ENCODE data around the gene TNK1. TPM values are rescaled to one million over a fixed set of nuclear protein-coding genes. Genes with fewer than 3 reads are reported as not detected.

Gene TNK1
- total RNA-seq, 2 experiments from 2014 or later, result 0.25 to 0.86 TPM

DNA sequence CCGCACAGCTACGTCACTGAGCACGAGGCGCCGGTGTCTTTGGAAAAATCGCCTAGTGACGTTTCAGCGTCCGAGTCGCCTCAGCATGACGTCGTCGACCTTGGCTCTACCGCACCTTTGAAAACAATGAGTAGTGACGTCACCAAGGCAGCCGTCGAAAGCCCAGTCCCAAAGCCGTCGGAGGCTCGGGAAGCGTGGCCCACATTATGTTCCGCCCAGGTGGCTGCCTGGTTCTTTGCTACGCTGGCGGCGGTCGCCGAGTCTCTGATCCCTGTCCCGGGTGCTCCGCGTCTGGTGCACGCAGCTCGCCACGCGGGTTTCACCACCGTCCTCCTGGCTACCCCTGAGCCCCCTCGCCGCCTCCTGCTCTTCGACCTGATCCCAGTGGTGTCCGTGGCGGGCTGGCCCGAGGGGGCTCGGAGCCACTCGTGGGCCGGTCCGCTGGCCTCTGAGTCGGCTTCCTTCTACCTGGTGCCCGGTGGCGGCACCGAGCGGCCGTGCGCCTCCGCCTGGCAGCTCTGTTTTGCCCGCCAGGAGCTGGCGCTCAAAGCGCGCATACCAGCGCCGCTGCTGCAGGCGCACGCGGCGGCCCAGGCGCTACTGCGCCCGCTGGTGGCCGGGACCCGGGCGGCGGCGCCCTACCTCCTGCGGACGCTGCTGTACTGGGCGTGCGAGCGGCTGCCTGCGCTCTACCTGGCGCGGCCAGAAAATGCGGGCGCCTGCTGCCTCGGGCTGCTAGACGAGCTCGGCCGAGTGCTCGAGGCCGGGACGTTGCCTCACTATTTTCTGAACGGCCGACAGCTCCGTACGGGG is 55.9 kb downstream of the TNK1 start:
- CTCF ChIA-PET, result interaction anchor here (0.6 to 4.2 kb wide), 39 partner anchors 10 to 407 kb away, joined by 3 to 53 read pairs (median 6); partner anchors contain the start of genes ACADVL, ACAP1, CHRNB1 and DLG4
- POLR2A ChIA-PET, result interaction anchor here (1.0 to 14.4 kb wide), 23 partner anchors 9 to 250 kb away, joined by 3 to 232 read pairs (median 8); partner anchors contain the start of genes ACAP1, CHRNB1, MPDU1 and NEURL4
- Mint-ChIP-seq H3K27me3 (peaks cover 34% of the 10 kb centered on the region), H3K27ac (peak overlapping the region; percentile 98), H3K36me3 (ENCODE audit: low read depth) (peaks cover 20% of the 10 kb centered on the region), H3K4me3 (peak overlapping the region; percentile 90), H3K9me3 (no peaks in the 10 kb centered on the region), H3K4me1 (peaks cover 45% of the 10 kb centered on the region)
- peak; percentile 85 for DNase-seq

DNA sequence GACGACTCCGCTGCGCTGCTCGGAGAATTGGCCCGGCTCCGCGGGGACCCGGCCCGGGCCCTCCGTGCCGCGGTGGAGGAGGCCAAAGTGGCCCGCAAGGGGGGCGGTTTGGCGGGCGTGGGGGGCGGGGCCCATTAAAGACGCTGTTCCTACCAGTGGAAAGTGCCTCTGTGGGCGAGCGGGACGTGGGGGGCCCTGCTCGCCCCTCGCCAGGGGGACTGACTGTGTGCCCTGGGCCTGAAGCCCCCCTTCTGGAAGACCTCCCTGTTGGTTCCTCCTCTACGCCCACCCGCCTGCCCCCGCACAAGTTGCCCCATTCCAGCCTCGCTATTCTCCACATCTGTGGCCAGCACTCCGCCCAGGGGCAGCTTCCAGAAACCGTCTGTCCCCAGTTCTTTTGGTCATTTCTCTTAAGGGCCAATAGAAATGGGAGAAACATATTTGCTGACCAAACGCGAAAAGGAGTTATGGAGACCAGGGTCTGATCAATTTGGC is 56.5 kb downstream of the TNK1 start:
- DNase-seq, result no peak
- Mint-ChIP-seq H3K4me1 (peaks cover 45% of the 10 kb centered on the region), H3K27ac (peak overlapping the region; percentile 24), H3K27me3 (peaks cover 39% of the 10 kb centered on the region), H3K9me3 (no peaks in the 10 kb centered on the region), H3K36me3 (ENCODE audit: low read depth) (peaks cover 20% of the 10 kb centered on the region), H3K4me3 (peak overlapping the region; percentile 90)
- ChIA-PET POLR2A (interaction anchor here (1.0 to 14.4 kb wide), 15 partner anchors 9 to 249 kb away, joined by 3 to 232 read pairs (median 20); partner anchors contain the start of genes ACAP1, CHRNB1, MPDU1 and POLR2A), CTCF (interaction anchor here (0.6 to 4.2 kb wide), 24 partner anchors 9 to 250 kb away, joined by 3 to 53 read pairs (median 8); partner anchors contain the start of genes ACADVL, CHRNB1, DLG4 and FXR2)

- peak overlapping the region; percentile 69 for H3K4me3 Mint-ChIP-seq
- CTCF ChIA-PET, result interaction anchor here (0.7 to 4.2 kb wide), 5 partner anchors 17 to 305 kb away, joined by 3 to 53 read pairs (median 18); partner anchors contain the start of gene NEURL4
- H3K27ac Mint-ChIP-seq, result peak overlapping the region; percentile 24
Observed at GRCh38 chr17:7437950-7438614, 57.2 kb downstream of the TNK1 start.

DNA sequence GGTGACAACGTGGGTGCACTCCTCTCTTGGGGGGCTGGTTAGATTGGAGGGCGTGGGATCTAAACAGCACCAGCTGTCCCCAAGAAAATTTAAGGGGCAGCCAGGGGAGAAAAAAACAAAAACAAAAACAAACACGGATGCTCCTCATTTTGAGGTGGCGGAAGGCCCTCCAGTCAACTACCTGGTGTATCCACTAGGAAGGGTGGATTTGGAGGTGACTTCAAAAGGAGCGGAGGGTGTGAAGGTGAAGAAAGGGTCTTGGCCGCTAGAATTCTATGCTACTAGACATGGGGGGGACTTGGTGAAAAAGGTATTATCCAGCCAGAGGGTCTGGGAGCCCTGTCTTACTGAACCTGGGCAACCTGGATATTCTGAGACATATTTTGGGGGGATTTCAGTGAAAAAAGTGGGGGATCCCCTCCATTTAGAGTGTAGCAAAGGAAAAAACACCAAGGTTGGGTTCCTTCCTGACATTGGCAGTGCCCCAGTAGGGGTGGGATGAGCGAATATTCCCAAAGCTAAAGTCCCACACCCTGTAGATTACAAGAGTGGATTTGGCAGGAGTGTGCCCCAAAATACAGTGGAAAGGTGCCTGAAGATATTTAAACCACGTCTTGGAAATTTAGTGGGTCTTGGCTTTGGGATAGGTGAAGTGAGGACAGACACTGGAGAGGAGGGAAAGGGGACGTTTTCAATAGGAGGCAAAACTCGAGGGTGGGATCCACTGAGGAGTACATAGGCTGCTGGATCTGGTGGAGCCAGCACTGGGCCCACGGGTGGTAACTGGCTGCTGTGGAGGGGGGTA is 58.0 kb downstream of the TNK1 start:
- peaks cover 20% of the 10 kb centered on the region for H3K36me3 Mint-ChIP-seq (ENCODE audit: low read depth)
- ChIA-PET POLR2A (interaction anchor here (1.5 to 14.4 kb wide), 3 partner anchors 16 to 103 kb away, joined by 3 to 232 read pairs (median 40); partner anchors contain the start of genes ACAP1, POLR2A, SLC35G6 and ZBTB4), CTCF (interaction anchor here (0.7 to 4.2 kb wide), 3 partner anchors 16 to 304 kb away, joined by 3 to 53 read pairs (median 18); no protein-coding TSS in a partner anchor)
- DNase-seq, result no peak
- no peaks in the 10 kb centered on the region for H3K9me3 Mint-ChIP-seq
- H3K4me3 Mint-ChIP-seq, result peak overlapping the region; percentile 69
- H3K4me1 Mint-ChIP-seq, result peaks cover 45% of the 10 kb centered on the region
- H3K27ac Mint-ChIP-seq, result no peak overlapping the region
- H3K27me3 Mint-ChIP-seq, result peaks cover 48% of the 10 kb centered on the region

More at GRCh38 chr17:7437950-7438614, 57.2 kb downstream of the TNK1 start:
- Mint-ChIP-seq H3K36me3 (ENCODE audit: low read depth) (peaks cover 20% of the 10 kb centered on the region), H3K27me3 (peaks cover 42% of the 10 kb centered on the region), H3K9me3 (no peaks in the 10 kb centered on the region), H3K4me1 (peaks cover 45% of the 10 kb centered on the region)
- POLR2A ChIA-PET, result interaction anchor here (1.5 to 14.4 kb wide), 6 partner anchors 16 to 249 kb away, joined by 3 to 232 read pairs (median 26); partner anchors contain the start of genes ACAP1, MPDU1, POLR2A and SENP3
- peak; percentile 59 for DNase-seq

Other genes with a start within 250 kb of the TNK1 start
- under 1 TPM; 0.60 to 0.73 TPM for gene ASGR1, start 201.7 kb upstream of the TNK1 start, total RNA-seq
- gene DLG4, start 161.3 kb upstream of the TNK1 start, total RNA-seq, result 1 to 10 TPM; 5.2 to 5.3 TPM
- 100 to 1,000 TPM; 364 to 370 TPM for gene ACADVL, start 161.2 kb upstream of the TNK1 start, total RNA-seq
- 10 to 100 TPM; 47.2 to 49.1 TPM for gene DVL2, start 146.6 kb upstream of the TNK1 start, total RNA-seq
- gene PHF23, start 141.6 kb upstream of the TNK1 start, total RNA-seq, result 10 to 100 TPM; 45.9 to 53.1 TPM
- 100 to 1,000 TPM; 303 to 313 TPM for gene GABARAP, start 138.6 kb upstream of the TNK1 start, total RNA-seq
- 100 to 1,000 TPM; 170 to 175 TPM for gene CTDNEP1, start 129.4 kb upstream of the TNK1 start, total RNA-seq
- 10 to 100 TPM; 40.4 to 42.1 TPM for gene ELP5, start 128.9 kb upstream of the TNK1 start, total RNA-seq
- under 1 TPM; 0.15 to 0.80 TPM for gene CLDN7, start 118.6 kb upstream of the TNK1 start, total RNA-seq
- gene SLC2A4, start 99.4 kb upstream of the TNK1 start, total RNA-seq, result not detected
- gene YBX2, start 86.5 kb upstream of the TNK1 start, total RNA-seq, result 1 to 10 TPM; 1.5 to 1.6 TPM
- 100 to 1,000 TPM; 419 to 420 TPM for gene EIF5A, start 73.5 kb upstream of the TNK1 start, total RNA-seq
- 10 to 100 TPM; 69.8 to 74.7 TPM for gene GPS2, start 65.7 kb upstream of the TNK1 start, total RNA-seq
- 10 to 100 TPM; 28.4 to 31.2 TPM for gene NEURL4, start 51.8 kb upstream of the TNK1 start, total RNA-seq
- 100 to 1,000 TPM; 682 to 709 TPM for gene ACAP1, start 44.6 kb upstream of the TNK1 start, total RNA-seq
- 1 to 10 TPM; 5.8 to 5.9 TPM for gene KCTD11, start 28.9 kb upstream of the TNK1 start, total RNA-seq
- not detected for gene TMEM95, start 25.9 kb upstream of the TNK1 start, total RNA-seq
- gene PLSCR3, start 13.4 kb downstream of the TNK1 start, total RNA-seq, result 100 to 1,000 TPM; 149 to 156 TPM
- 10 to 100 TPM; 73.2 to 77.0 TPM for gene TMEM256, start 23.0 kb downstream of the TNK1 start, total RNA-seq
- 1 to 10 TPM; 3.2 to 3.7 TPM for gene NLGN2, start 26.8 kb downstream of the TNK1 start, total RNA-seq
- not detected for gene SPEM1, start 39.2 kb downstream of the TNK1 start, total RNA-seq
- gene SPEM2, start 44.5 kb downstream of the TNK1 start, total RNA-seq, result not detected
- gene SPEM3, start 47.8 kb downstream of the TNK1 start, total RNA-seq, result not detected
- 10 to 100 TPM; 18.0 TPM for gene TMEM102, start 54.3 kb downstream of the TNK1 start, total RNA-seq
- gene FGF11, start 58.4 kb downstream of the TNK1 start, total RNA-seq, result 10 to 100 TPM in 1 of 2 experiments, 1 to 10 TPM in 1; 8.9 to 10.8 TPM
- gene CHRNB1, start 64.0 kb downstream of the TNK1 start, total RNA-seq, result 10 to 100 TPM; 13.0 to 14.6 TPM
- 10 to 100 TPM; 27.4 to 27.9 TPM for gene ZBTB4, start 98.5 kb downstream of the TNK1 start, total RNA-seq
- gene SLC35G6, start 100.4 kb downstream of the TNK1 start, total RNA-seq, result not detected
- 100 to 1,000 TPM; 169 to 172 TPM for gene POLR2A, start 103.3 kb downstream of the TNK1 start, total RNA-seq
- 10 to 100 TPM; 79.8 to 86.7 TPM for gene TNFSF12, start 168.0 kb downstream of the TNK1 start, total RNA-seq
- 1 to 10 TPM; 1.8 to 2.0 TPM for gene TNFSF13, start 177.7 kb downstream of the TNK1 start, total RNA-seq
- gene SENP3, start 180.8 kb downstream of the TNK1 start, total RNA-seq, result 10 to 100 TPM; 37.6 to 39.9 TPM
- 10 to 100 TPM; 34.5 to 36.0 TPM for gene CD68, start 198.5 kb downstream of the TNK1 start, total RNA-seq
- 10 to 100 TPM; 54.1 to 58.6 TPM for gene MPDU1, start 202.8 kb downstream of the TNK1 start, total RNA-seq
- under 1 TPM; 0.30 to 0.40 TPM for gene SOX15, start 209.0 kb downstream of the TNK1 start, total RNA-seq
- gene FXR2, start 233.8 kb downstream of the TNK1 start, total RNA-seq, result 10 to 100 TPM; 30.4 to 31.2 TPM
- gene SAT2, start 246.7 kb downstream of the TNK1 start, total RNA-seq, result 10 to 100 TPM; 36.2 to 37.9 TPM
- gene SHBG, start 249.0 kb downstream of the TNK1 start, total RNA-seq, result not detected